ENCODE data around the gene ZNF652.
"Not testable (repeated sequence)": the region's sequence is repeated elsewhere in the genome, so short reads cannot be mapped to it uniquely, and the experiment has no call there.

Gene ZNF652

GRCh38 chr17:49384951-49385350, 22.9 kb upstream of the ZNF652 start:
- no peak for DNase-seq

GRCh38 chr17:49383060-49383459, 21.0 kb upstream of the ZNF652 start:
- DNase-seq, result no peak

- DNase-seq, result no peak
Measured at GRCh38 chr17:49382556-49382955, 20.5 kb upstream of the ZNF652 start.

- no peak for DNase-seq
Measured at GRCh38 chr17:49381793-49382192, 19.7 kb upstream of the ZNF652 start.

GRCh38 chr17:49381033-49381432, 19.0 kb upstream of the ZNF652 start:
- DNase-seq, result no peak

GRCh38 chr17:49379926-49380325, 17.9 kb upstream of the ZNF652 start:
- no peak for DNase-seq

- no peak for DNase-seq
Measured at GRCh38 chr17:49378311-49378710, 16.3 kb upstream of the ZNF652 start.

GRCh38 chr17:49375544-49375943, 13.5 kb upstream of the ZNF652 start:
- no peak for DNase-seq

GRCh38 chr17:49373115-49373514, 11.1 kb upstream of the ZNF652 start:
- no peak for DNase-seq

GRCh38 chr17:49372425-49372824, 10.4 kb upstream of the ZNF652 start:
- DNase-seq, result no peak

- no peak for DNase-seq
Measured at GRCh38 chr17:49370971-49371834, 9.2 kb upstream of the ZNF652 start.

- DNase-seq, result no peak
Measured at GRCh38 chr17:49369760-49370159, 7.7 kb upstream of the ZNF652 start.

GRCh38 chr17:49369089-49369488, 7.0 kb upstream of the ZNF652 start:
- no peak for DNase-seq

GRCh38 chr17:49365667-49366066, 3.6 kb upstream of the ZNF652 start:
- peak; percentile 56 for DNase-seq

- not testable (repeated sequence) for DNase-seq
Measured at GRCh38 chr17:49365126-49365525, 3.1 kb upstream of the ZNF652 start.

GRCh38 chr17:49364119-49364518, 2.1 kb upstream of the ZNF652 start:
- DNase-seq, result no peak

GRCh38 chr17:49363251-49363650, 1.2 kb upstream of the ZNF652 start:
- DNase-seq, result no peak

GRCh38 chr17:49362723-49363117, 670 bp upstream of the ZNF652 start:
- no peak for DNase-seq

- peak; percentile 82 for DNase-seq
Measured at GRCh38 chr17:49361129-49361901, 735 bp downstream of the ZNF652 start.

GRCh38 chr17:49360796-49361128, 1.3 kb downstream of the ZNF652 start:
- DNase-seq, result no peak

- no peak for DNase-seq
Measured at GRCh38 chr17:49359990-49360795, 1.9 kb downstream of the ZNF652 start.

GRCh38 chr17:49358641-49359247, 3.3 kb downstream of the ZNF652 start:
- DNase-seq, result peak; percentile 34

- no peak for DNase-seq
Measured at GRCh38 chr17:49357516-49357915, 4.5 kb downstream of the ZNF652 start.

Measured in activated CD4-positive, alpha-beta T cell treated with anti-CD3 and anti-CD28 coated beads, Interleukin-2, Interleukin-6, amounts not matched to agents 100 ng/mL and 50 ng/mL, durations not matched to agents 16 hours and 8 hours (primary cell).